Measurements from ENCODE around the gene SPINK9.
"Not testable (repeated sequence)": the region's sequence is repeated elsewhere in the genome, so short reads cannot be mapped to it uniquely, and the experiment has no call there.

Gene SPINK9

DNA sequence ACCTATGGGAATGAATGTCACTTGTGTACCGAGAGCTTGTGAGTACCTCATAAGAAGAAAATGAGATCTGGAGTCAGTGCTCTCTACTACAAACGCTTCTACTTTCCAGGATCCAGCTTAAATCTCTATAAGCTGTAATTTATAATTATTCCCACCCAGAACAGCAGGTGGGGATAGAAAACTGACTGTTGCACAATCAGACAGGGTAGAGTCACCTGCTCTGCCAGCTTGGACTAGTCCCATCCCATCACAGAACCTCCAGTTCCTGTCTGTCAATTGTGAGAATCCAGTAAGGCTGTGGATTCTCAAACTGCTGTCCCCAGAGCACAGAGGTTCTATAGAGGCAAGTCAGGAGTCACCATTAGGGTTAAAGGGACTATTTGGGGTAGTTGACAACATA lies 21.2 kb upstream of the SPINK9 start:
- ChIA-PET CTCF (no interaction called here), POLR2A (interaction anchor here (0.7 kb wide), 1 partner anchor 40 kb away, joined by 3 read pairs; no protein-coding TSS in a partner anchor)
- DNase-seq (ENCODE audit: extremely low spot score): no peak

DNA sequence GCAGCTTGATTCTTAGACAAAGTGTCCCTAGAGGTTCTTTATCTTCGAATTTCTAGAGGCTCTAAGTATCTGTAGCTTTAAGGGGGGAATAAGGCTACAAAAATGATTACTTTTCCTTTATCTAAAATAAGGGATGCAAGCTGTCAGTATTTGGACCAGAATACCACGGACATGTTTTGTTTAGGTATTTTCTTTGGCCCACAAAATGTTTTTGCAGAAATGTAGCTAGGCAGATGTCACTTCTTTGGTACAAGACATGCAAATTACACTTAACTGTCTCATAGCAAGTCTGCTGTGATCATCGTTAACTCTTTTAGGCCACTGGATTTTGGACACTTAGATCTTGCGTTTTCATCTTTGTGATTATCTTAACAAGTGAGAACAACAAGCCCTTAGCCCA lies 20.6 kb upstream of the SPINK9 start:
- ChIA-PET POLR2A (interaction anchor here (0.6 to 0.7 kb wide), 2 partner anchors 22 to 40 kb away, joined by 3 read pairs; no protein-coding TSS in a partner anchor), CTCF (no interaction called here)
- TF ChIP-seq NFRKB (IDR thresholded peaks at IDR 0.05): no peak
- TF ChIP-seq BHLHE40 (IDR thresholded peaks at IDR 0.05; ENCODE audit: borderline replicate concordance): no peak
- TF ChIP-seq PKNOX1 (IDR thresholded peaks at IDR 0.05): no peak
- TF ChIP-seq SUZ12 (IDR thresholded peaks at IDR 0.05): no peak
- no peak for TF ChIP-seq ZNF384 (IDR thresholded peaks at IDR 0.05)
- DNase-seq (ENCODE audit: extremely low spot score): no peak

More for the DNA sequence above, 21.2 kb upstream of the SPINK9 start:
- no peak for TF ChIP-seq SUZ12 (IDR thresholded peaks at IDR 0.05)
- TF ChIP-seq CTBP1 (IDR thresholded peaks at IDR 0.05; ENCODE audit: borderline replicate concordance): no peak
- no peak for TF ChIP-seq TARDBP (IDR thresholded peaks at IDR 0.05)
- TF ChIP-seq ZNF384 (IDR thresholded peaks at IDR 0.05): no peak
- TF ChIP-seq LEF1 (IDR thresholded peaks at IDR 0.05; ENCODE audit: borderline replicate concordance): no peak
- no peak for TF ChIP-seq FOXK2 (IDR thresholded peaks at IDR 0.05)
- TF ChIP-seq BHLHE40 (IDR thresholded peaks at IDR 0.05; ENCODE audit: borderline replicate concordance): no peak
- no peak for TF ChIP-seq HDGF (IDR thresholded peaks at IDR 0.05; ENCODE audit: borderline replicate concordance)
- TF ChIP-seq ARNT (IDR thresholded peaks at IDR 0.05): no peak
- TF ChIP-seq NFRKB (IDR thresholded peaks at IDR 0.05): no peak
- no peak for TF ChIP-seq FOXA1 (IDR thresholded peaks at IDR 0.05)
- TF ChIP-seq ELF4 (IDR thresholded peaks at IDR 0.05): no peak
- no peak for TF ChIP-seq PKNOX1 (IDR thresholded peaks at IDR 0.05)
- no peak for TF ChIP-seq L3MBTL2 (conservative IDR thresholded peaks at IDR 0.05)
- no peak for TF ChIP-seq SP1 (IDR thresholded peaks at IDR 0.05)
- TF ChIP-seq FOXM1 (IDR thresholded peaks at IDR 0.05; ENCODE audit: borderline replicate concordance): no peak

GRCh38 chr5:148320011-148320963 lies 15.1 kb upstream of the SPINK9 start:
- DNase-seq (ENCODE audit: extremely low spot score); POLR2A ChIA-PET; CTCF ChIA-PET: not testable (repeated sequence)

- no peak for TF ChIP-seq FOXK2 (IDR thresholded peaks at IDR 0.05)
- no peak for TF ChIP-seq NFRKB (IDR thresholded peaks at IDR 0.05)
- TF ChIP-seq LEF1 (IDR thresholded peaks at IDR 0.05; ENCODE audit: borderline replicate concordance): no peak
- TF ChIP-seq FOXA1 (IDR thresholded peaks at IDR 0.05): no peak
- no peak for TF ChIP-seq SUZ12 (IDR thresholded peaks at IDR 0.05)
- TF ChIP-seq CTBP1 (IDR thresholded peaks at IDR 0.05; ENCODE audit: borderline replicate concordance): no peak
- TF ChIP-seq ARNT (IDR thresholded peaks at IDR 0.05): no peak
- TF ChIP-seq L3MBTL2 (conservative IDR thresholded peaks at IDR 0.05): no peak
- no peak for TF ChIP-seq ELF4 (IDR thresholded peaks at IDR 0.05)
- no peak for TF ChIP-seq FOXM1 (IDR thresholded peaks at IDR 0.05; ENCODE audit: borderline replicate concordance)
- TF ChIP-seq SP1 (IDR thresholded peaks at IDR 0.05): no peak
- ChIA-PET POLR2A (no interaction called here), CTCF (no interaction called here)
- DNase-seq (ENCODE audit: extremely low spot score): no peak
These were observed 2.0 kb upstream of the SPINK9 start for GRCh38 chr5:148333262-148333849.

- POLR2A ChIA-PET: interaction anchor here (0.7 kb wide), 1 partner anchor 22 kb away, joined by 3 read pairs; no protein-coding TSS in a partner anchor
- no peak for DNase-seq (ENCODE audit: extremely low spot score)
- no peak for TF ChIP-seq FOXA1 (IDR thresholded peaks at IDR 0.05)
- no peak for TF ChIP-seq PKNOX1 (IDR thresholded peaks at IDR 0.05)
- TF ChIP-seq FOXM1 (IDR thresholded peaks at IDR 0.05; ENCODE audit: borderline replicate concordance): no peak
- no peak for TF ChIP-seq BHLHE40 (IDR thresholded peaks at IDR 0.05; ENCODE audit: borderline replicate concordance)
- CTCF ChIA-PET: no interaction called here
These were observed 1.5 kb downstream of the SPINK9 start for GRCh38 chr5:148336704-148337435.

DNA sequence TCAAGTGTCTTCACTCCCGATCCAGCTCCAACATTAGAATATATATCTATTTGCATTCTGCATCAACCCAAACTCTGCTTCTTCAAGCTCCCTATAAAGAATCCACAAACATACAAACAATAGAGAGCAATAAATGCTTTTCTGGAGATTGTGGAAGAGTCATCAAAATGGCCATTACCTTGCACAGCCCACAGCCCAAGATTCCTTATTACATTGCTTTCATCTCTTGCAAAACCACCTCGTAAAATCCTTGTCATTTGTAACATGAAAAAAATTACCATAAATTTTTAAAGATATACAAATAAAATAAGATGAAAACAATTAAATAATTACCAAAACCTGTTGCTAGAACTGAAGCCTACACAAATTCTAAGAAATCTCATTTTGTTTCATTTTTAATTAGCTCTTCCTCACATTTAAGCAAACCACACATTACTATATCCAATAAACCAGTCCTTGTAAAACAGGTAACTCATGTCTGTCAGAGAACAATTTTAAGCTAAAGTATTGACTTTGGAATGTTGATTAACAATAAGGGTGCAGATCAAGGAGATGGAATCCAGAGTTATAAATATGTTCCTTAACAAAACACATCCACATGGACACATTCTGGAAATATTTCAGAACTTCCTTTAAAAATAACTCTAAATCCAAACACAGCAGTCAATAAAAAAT lies 7.1 kb downstream of the SPINK9 start:
- ChIA-PET POLR2A (no interaction called here), CTCF (no interaction called here)
- TF ChIP-seq FOXA1 (IDR thresholded peaks at IDR 0.05) (no peak), SUZ12 (IDR thresholded peaks at IDR 0.05) (no peak), FOXM1 (IDR thresholded peaks at IDR 0.05; ENCODE audit: borderline replicate concordance) (no peak), BHLHE40 (IDR thresholded peaks at IDR 0.05; ENCODE audit: borderline replicate concordance) (no peak), LEF1 (IDR thresholded peaks at IDR 0.05; ENCODE audit: borderline replicate concordance) (no peak), ELF4 (IDR thresholded peaks at IDR 0.05) (no peak), TARDBP (IDR thresholded peaks at IDR 0.05) (no peak), L3MBTL2 (conservative IDR thresholded peaks at IDR 0.05) (no peak), ARNT (IDR thresholded peaks at IDR 0.05) (no peak), PKNOX1 (IDR thresholded peaks at IDR 0.05) (no peak), HDGF (IDR thresholded peaks at IDR 0.05; ENCODE audit: borderline replicate concordance) (no peak), NFRKB (IDR thresholded peaks at IDR 0.05) (no peak), FOXK2 (IDR thresholded peaks at IDR 0.05) (no peak), CTBP1 (IDR thresholded peaks at IDR 0.05; ENCODE audit: borderline replicate concordance) (no peak), ZNF384 (IDR thresholded peaks at IDR 0.05) (no peak), SP1 (IDR thresholded peaks at IDR 0.05) (no peak)
- DNase-seq (ENCODE audit: extremely low spot score): no peak

Data from HEK293T (cell line).